Liver (tissue), 9 donors: Measurements from ENCODE around the gene CEP170. TPM values are rescaled to one million over a fixed set of nuclear protein-coding genes. Genes with fewer than 3 reads are reported as not detected.

Experiments used
- DNase-seq: peaks from one replicate; pipeline ENCODE4 v3.0.0-alpha.2; 2017; ENCODE audit warnings: low spot score
- H3K27ac ChIP-seq, 2 donors: one replicate each; pipeline ENCODE4 v1.7.0; 2013; ENCODE audit warnings: inconsistent platforms in 2 of 2, low read length in 2 of 2, control low read depth in 1 of 2, low read depth in 1 of 2, mild to moderate bottlenecking in 1 of 2
- H3K27me3 ChIP-seq, 4 donors: one replicate each; pipeline versions ENCODE4 v1.6.1 to v1.7.0; 2013; ENCODE audit warnings: low read length in 3 of 4, inconsistent platforms in 1 of 4, mild to moderate bottlenecking in 1 of 4, moderate library complexity in 1 of 4; ENCODE audit not compliant: control insufficient read depth in 4 of 4, insufficient read depth in 4 of 4
- H3K36me3 ChIP-seq, 4 donors: one replicate each; pipeline versions ENCODE4 v1.6.1 to v1.7.0; 2013; ENCODE audit warnings: low read length in 3 of 4, mild to moderate bottlenecking in 3 of 4, low read depth in 1 of 4, moderate library complexity in 1 of 4; ENCODE audit not compliant: control insufficient read depth in 4 of 4, insufficient read depth in 3 of 4
- H3K4me1 ChIP-seq, 4 donors: one replicate each; pipeline versions ENCODE4 v1.6.1 to v1.7.0; 2013; ENCODE audit warnings: low read length in 3 of 4, mild to moderate bottlenecking in 3 of 4, moderate library complexity in 1 of 4; ENCODE audit not compliant: control insufficient read depth in 4 of 4, insufficient read depth in 4 of 4
- H3K4me3 ChIP-seq, 3 donors: one replicate each; pipeline versions ENCODE4 v1.6.1 to v1.7.0; 2013; ENCODE audit warnings: low read length in 3 of 3, control low read depth in 1 of 3, low read depth in 1 of 3, mild to moderate bottlenecking in 1 of 3
- H3K9ac ChIP-seq, 2 donors: one replicate each; pipeline ENCODE4 v1.7.0; 2013; ENCODE audit warnings: low read length in 2 of 2, mild to moderate bottlenecking in 2 of 2, moderate library complexity in 2 of 2, control low read depth in 1 of 2, low read depth in 1 of 2
- H3K9me3 ChIP-seq, 4 donors: one replicate each; pipeline versions ENCODE4 v1.6.1 to v1.7.0; 2013; ENCODE audit warnings: low read length in 3 of 4; ENCODE audit not compliant: control insufficient read depth in 4 of 4
- EGR1 ChIP-seq, 2 donors: IDR thresholded peaks; 2 replicates each; pipeline ENCODE4 v1.6.1; 2016 to 2018; ENCODE audit warnings: antibody characterized with exemption in 2 of 2, low read depth in 2 of 2
- FOXA1 ChIP-seq: IDR thresholded peaks from 2 replicates; pipeline ENCODE4 v1.6.1; 2016; ENCODE audit warnings: antibody characterized with exemption
- FOXA2 ChIP-seq: IDR thresholded peaks from 2 replicates; pipeline ENCODE4 v1.6.1; 2016; ENCODE audit warnings: antibody characterized with exemption
- GABPA ChIP-seq, 2 donors: IDR thresholded peaks in 1 of 2; conservative IDR thresholded peaks in 1 of 2; 2 replicates each; pipeline ENCODE4 v1.6.1; 2016; ENCODE audit warnings: antibody characterized with exemption in 2 of 2, mild to moderate bottlenecking in 1 of 2, moderate library complexity in 1 of 2
- HNF4A ChIP-seq, 2 donors: conservative IDR thresholded peaks; 2 replicates each; pipeline ENCODE4 v1.6.1; 2016; ENCODE audit warnings: antibody characterized with exemption in 2 of 2, mild to moderate bottlenecking in 2 of 2
- HNF4G ChIP-seq: IDR thresholded peaks from 2 replicates; pipeline ENCODE4 v1.6.1; 2016; ENCODE audit warnings: antibody characterized with exemption
- JUND ChIP-seq, 2 donors: IDR thresholded peaks; 2 replicates each; pipeline ENCODE4 v1.6.1; 2016; ENCODE audit warnings: antibody characterized with exemption in 2 of 2
- NR2F2 ChIP-seq: IDR thresholded peaks from 2 replicates; pipeline ENCODE4 v1.6.1; 2016; ENCODE audit warnings: antibody characterized with exemption
- RAD21 ChIP-seq, 2 donors: IDR thresholded peaks; 2 replicates each; pipeline ENCODE4 v1.6.1; 2016; ENCODE audit warnings: antibody characterized with exemption in 2 of 2, mild to moderate bottlenecking in 2 of 2
- RXRA ChIP-seq, 2 donors: IDR thresholded peaks; 2 replicates each; pipeline ENCODE4 v1.6.1; 2017 to 2018; ENCODE audit warnings: antibody characterized with exemption in 2 of 2, mild to moderate bottlenecking in 1 of 2
- SP1 ChIP-seq: IDR thresholded peaks from 2 replicates; pipeline ENCODE4 v1.6.1; 2018; ENCODE audit warnings: antibody characterized with exemption, mild to moderate bottlenecking
- TAF1 ChIP-seq: conservative IDR thresholded peaks from 2 replicates; pipeline ENCODE4 v1.6.1; 2016; ENCODE audit warnings: antibody characterized with exemption, mild to moderate bottlenecking
- YY1 ChIP-seq: IDR thresholded peaks from 2 replicates; pipeline ENCODE4 v1.6.1; 2016; ENCODE audit warnings: antibody characterized with exemption, mild to moderate bottlenecking
- WGBS: extraction: QIAGEN DNeasy Blood & Tissue Kit; methylation state at CpG from one replicate; pipeline ENCODE4 v1.1.7; 2013; 5-methylcytosine and 5-hydroxymethylcytosine counted together
- polyA plus RNA-seq, 2 donors: library from polyadenylated mRNA; stranded (reverse) in 1 of 2; unstranded in 1 of 2; fragments of 200-250 nt in 1 of 2; fragments of >200 nt in 1 of 2; fragmentation: Nextera tagmentation in 1 of 2; extraction: Ambion mirVana in 1 of 2; gene quantifications; one replicate each; pipeline versions ENCODE4 v1.2.1 to v1.2.3, GENCODE V29; 2013 to 2015
- total RNA-seq, 2 donors: library from RNA; depleted of rRNA; stranded (reverse); fragments of >200 nt; gene quantifications; one replicate each; pipeline ENCODE4 v1.2.3, GENCODE V29; 2014
- TF ChIP-seq, protein P1 (sequence below): IDR thresholded peaks from 2 replicates; pipeline ENCODE4 v1.6.1; 2016; ENCODE audit warnings: antibody characterized with exemption, mild to moderate bottlenecking
- TF ChIP-seq, protein P2 (sequence below): fragments of 150-350 bp; IDR thresholded peaks from 2 replicates; pipeline ENCODE4 v1.5.1; 2017; ENCODE audit warnings: improper control_type of control experiment, low read depth, low read length; ENCODE audit not compliant: missing input control
- TF ChIP-seq, protein P3 (sequence below): IDR thresholded peaks from 2 replicates; pipeline ENCODE4 v1.6.1; 2016; ENCODE audit warnings: antibody characterized with exemption
- TF ChIP-seq, protein P4 (sequence below): IDR thresholded peaks from 2 replicates; pipeline ENCODE4 v1.6.1; 2016; ENCODE audit warnings: antibody characterized with exemption
- TF ChIP-seq, protein P5 (sequence below): IDR thresholded peaks from 2 replicates; pipeline ENCODE4 v1.6.1; 2016; ENCODE audit warnings: antibody characterized with exemption
- donor health status: healthy.
- donor health status: healthy.
- donor health status: healthy.
- donor health status: healthy.
- donor health status: healthy.

CEP170 gene
- total and polyA plus RNA-seq, 4 donors, result 5.0 to 21.5 (median 14.9) TPM

DNA sequence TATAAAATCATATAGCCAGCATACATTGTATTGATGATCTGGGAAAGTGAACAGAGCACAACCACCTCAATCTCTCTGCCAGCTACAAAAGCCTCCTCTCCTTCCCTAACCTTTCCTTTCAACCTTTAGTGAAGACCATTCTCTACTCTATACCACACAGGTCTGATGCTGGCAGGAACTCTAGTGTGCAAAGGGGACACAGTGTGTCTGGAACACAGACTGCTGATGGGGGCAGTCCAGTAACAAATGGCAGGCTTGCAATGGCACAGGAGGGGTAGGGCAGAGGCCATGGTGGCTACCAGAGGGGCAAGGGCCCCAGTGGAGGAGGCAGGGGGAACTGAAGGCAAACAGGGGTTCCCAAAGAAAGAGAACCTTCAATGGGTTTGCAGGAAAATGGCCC lies 37.0 kb downstream of the CEP170 start:
- no peak for TF ChIP-seq RXRA (IDR thresholded peaks at IDR 0.05)
- no peak for TF ChIP-seq SP1
- no peak for TF ChIP-seq GABPA (IDR thresholded peaks at IDR 0.05 in 1 of 2, conservative IDR thresholded peaks at IDR 0.05 in 1 of 2)
- no peak for TF ChIP-seq YY1
- no peak for TF ChIP-seq NR2F2
- no peak for TF ChIP-seq TAF1
- TF ChIP-seq, protein P1, sequence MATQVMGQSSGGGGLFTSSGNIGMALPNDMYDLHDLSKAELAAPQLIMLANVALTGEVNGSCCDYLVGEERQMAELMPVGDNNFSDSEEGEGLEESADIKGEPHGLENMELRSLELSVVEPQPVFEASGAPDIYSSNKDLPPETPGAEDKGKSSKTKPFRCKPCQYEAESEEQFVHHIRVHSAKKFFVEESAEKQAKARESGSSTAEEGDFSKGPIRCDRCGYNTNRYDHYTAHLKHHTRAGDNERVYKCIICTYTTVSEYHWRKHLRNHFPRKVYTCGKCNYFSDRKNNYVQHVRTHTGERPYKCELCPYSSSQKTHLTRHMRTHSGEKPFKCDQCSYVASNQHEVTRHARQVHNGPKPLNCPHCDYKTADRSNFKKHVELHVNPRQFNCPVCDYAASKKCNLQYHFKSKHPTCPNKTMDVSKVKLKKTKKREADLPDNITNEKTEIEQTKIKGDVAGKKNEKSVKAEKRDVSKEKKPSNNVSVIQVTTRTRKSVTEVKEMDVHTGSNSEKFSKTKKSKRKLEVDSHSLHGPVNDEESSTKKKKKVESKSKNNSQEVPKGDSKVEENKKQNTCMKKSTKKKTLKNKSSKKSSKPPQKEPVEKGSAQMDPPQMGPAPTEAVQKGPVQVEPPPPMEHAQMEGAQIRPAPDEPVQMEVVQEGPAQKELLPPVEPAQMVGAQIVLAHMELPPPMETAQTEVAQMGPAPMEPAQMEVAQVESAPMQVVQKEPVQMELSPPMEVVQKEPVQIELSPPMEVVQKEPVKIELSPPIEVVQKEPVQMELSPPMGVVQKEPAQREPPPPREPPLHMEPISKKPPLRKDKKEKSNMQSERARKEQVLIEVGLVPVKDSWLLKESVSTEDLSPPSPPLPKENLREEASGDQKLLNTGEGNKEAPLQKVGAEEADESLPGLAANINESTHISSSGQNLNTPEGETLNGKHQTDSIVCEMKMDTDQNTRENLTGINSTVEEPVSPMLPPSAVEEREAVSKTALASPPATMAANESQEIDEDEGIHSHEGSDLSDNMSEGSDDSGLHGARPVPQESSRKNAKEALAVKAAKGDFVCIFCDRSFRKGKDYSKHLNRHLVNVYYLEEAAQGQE, result no peak
- TF ChIP-seq, protein P2, sequence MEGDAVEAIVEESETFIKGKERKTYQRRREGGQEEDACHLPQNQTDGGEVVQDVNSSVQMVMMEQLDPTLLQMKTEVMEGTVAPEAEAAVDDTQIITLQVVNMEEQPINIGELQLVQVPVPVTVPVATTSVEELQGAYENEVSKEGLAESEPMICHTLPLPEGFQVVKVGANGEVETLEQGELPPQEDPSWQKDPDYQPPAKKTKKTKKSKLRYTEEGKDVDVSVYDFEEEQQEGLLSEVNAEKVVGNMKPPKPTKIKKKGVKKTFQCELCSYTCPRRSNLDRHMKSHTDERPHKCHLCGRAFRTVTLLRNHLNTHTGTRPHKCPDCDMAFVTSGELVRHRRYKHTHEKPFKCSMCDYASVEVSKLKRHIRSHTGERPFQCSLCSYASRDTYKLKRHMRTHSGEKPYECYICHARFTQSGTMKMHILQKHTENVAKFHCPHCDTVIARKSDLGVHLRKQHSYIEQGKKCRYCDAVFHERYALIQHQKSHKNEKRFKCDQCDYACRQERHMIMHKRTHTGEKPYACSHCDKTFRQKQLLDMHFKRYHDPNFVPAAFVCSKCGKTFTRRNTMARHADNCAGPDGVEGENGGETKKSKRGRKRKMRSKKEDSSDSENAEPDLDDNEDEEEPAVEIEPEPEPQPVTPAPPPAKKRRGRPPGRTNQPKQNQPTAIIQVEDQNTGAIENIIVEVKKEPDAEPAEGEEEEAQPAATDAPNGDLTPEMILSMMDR, result no peak
- TF ChIP-seq, protein P3, sequence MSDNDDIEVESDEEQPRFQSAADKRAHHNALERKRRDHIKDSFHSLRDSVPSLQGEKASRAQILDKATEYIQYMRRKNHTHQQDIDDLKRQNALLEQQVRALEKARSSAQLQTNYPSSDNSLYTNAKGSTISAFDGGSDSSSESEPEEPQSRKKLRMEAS, result no peak
- Histone ChIP-seq H3K27me3 (no peaks in the 10 kb centered on the region), H3K9ac (no peak overlapping the region), H3K36me3 (peaks cover 1 to 24% (median 7%) of the 10 kb centered on the region in 4 donors), H3K9me3 (no peaks in the 10 kb centered on the region), H3K4me1 (no peaks in the 10 kb centered on the region), H3K4me3 (no peak overlapping the region), H3K27ac (no peak overlapping the region)
- no peak for DNase-seq

DNA sequence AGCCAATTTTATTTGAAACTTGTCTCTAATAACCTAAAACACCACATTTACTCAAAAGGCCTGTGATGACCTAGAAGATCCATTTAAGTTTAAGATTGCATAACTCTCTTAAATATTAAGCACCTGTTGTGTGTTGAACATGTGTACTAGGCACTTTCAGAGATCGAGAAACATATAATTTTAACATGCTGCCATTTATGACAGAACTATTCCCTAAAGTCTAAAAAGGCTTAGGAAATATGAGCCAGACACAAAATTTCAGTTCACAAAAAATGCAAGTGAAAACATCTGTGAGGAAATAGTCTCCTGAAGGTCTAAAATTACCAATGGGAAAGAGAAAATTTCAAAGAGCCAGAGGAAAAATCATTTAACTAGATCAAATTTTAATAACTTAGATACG lies 37.7 kb downstream of the CEP170 start:
- DNase-seq, result no peak
- Histone ChIP-seq H3K4me3 (no peak overlapping the region), H3K9ac (no peak overlapping the region), H3K27me3 (no peaks in the 10 kb centered on the region), H3K27ac (no peak overlapping the region), H3K4me1 (no peaks in the 10 kb centered on the region), H3K36me3 (peaks cover 1 to 21% (median 7%) of the 10 kb centered on the region in 4 donors), H3K9me3 (no peaks in the 10 kb centered on the region)
- no peak for TF ChIP-seq FOXA2
- no peak for TF ChIP-seq HNF4A (conservative IDR thresholded peaks at IDR 0.05)
- no peak for TF ChIP-seq FOXA1
- TF ChIP-seq, protein P2, result no peak
- TF ChIP-seq NR2F2, result no peak
- TF ChIP-seq, protein P4, sequence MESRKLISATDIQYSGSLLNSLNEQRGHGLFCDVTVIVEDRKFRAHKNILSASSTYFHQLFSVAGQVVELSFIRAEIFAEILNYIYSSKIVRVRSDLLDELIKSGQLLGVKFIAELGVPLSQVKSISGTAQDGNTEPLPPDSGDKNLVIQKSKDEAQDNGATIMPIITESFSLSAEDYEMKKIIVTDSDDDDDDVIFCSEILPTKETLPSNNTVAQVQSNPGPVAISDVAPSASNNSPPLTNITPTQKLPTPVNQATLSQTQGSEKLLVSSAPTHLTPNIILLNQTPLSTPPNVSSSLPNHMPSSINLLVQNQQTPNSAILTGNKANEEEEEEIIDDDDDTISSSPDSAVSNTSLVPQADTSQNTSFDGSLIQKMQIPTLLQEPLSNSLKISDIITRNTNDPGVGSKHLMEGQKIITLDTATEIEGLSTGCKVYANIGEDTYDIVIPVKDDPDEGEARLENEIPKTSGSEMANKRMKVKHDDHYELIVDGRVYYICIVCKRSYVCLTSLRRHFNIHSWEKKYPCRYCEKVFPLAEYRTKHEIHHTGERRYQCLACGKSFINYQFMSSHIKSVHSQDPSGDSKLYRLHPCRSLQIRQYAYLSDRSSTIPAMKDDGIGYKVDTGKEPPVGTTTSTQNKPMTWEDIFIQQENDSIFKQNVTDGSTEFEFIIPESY, result no peak
- no peak for TF ChIP-seq RAD21 (IDR thresholded peaks at IDR 0.05)
- TF ChIP-seq, protein P5, sequence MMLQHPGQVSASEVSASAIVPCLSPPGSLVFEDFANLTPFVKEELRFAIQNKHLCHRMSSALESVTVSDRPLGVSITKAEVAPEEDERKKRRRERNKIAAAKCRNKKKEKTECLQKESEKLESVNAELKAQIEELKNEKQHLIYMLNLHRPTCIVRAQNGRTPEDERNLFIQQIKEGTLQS, result no peak
- no peak for TF ChIP-seq JUND (IDR thresholded peaks at IDR 0.05)
- TF ChIP-seq, protein P1, result no peak
- TF ChIP-seq EGR1 (IDR thresholded peaks at IDR 0.05; ENCODE audit: low read depth in 2 of 2), result no peak
- no peak for TF ChIP-seq RXRA (IDR thresholded peaks at IDR 0.05)
- TF ChIP-seq, protein P3, result no peak
- no peak for TF ChIP-seq SP1
- no peak for TF ChIP-seq HNF4G
- TF ChIP-seq YY1, result no peak
- no peak for TF ChIP-seq TAF1
- no peak for TF ChIP-seq GABPA (IDR thresholded peaks at IDR 0.05 in 1 of 2, conservative IDR thresholded peaks at IDR 0.05 in 1 of 2)
- 96% methylated on average over 2 of the region's 2 CpGs for WGBS
